ENCODE measurements around the gene KDM7A.
"Not testable (repeated sequence)": the region's sequence is repeated elsewhere in the genome, so short reads cannot be mapped to it uniquely, and the experiment has no call there.

Gene KDM7A

GRCh38 chr7:140160308-140160707, 16.5 kb downstream of the KDM7A start:
- no peak for DNase-seq (ENCODE audit: low read depth)

GRCh38 chr7:140159497-140159896, 17.3 kb downstream of the KDM7A start:
- DNase-seq (ENCODE audit: low read depth), result no peak

GRCh38 chr7:140156460-140157080, 20.2 kb downstream of the KDM7A start:
- no peak for DNase-seq (ENCODE audit: low read depth)

- DNase-seq (ENCODE audit: low read depth), result no peak
Measured at GRCh38 chr7:140155428-140155827, 21.4 kb downstream of the KDM7A start.

- no peak for DNase-seq (ENCODE audit: low read depth)
Measured at GRCh38 chr7:140153666-140154161, 23.1 kb downstream of the KDM7A start.

- DNase-seq (ENCODE audit: low read depth), result no peak
Measured at GRCh38 chr7:140146574-140146973, 30.2 kb downstream of the KDM7A start.

- no peak for DNase-seq (ENCODE audit: low read depth)
Measured at GRCh38 chr7:140145709-140146108, 31.1 kb downstream of the KDM7A start.

GRCh38 chr7:140144821-140145220, 32.0 kb downstream of the KDM7A start:
- no peak for DNase-seq (ENCODE audit: low read depth)

- no peak for DNase-seq (ENCODE audit: low read depth)
Measured at GRCh38 chr7:140143997-140144396, 32.8 kb downstream of the KDM7A start.

- no peak for DNase-seq (ENCODE audit: low read depth)
Measured at GRCh38 chr7:140142031-140142430, 34.8 kb downstream of the KDM7A start.

- no peak for DNase-seq (ENCODE audit: low read depth)
Measured at GRCh38 chr7:140141256-140141655, 35.5 kb downstream of the KDM7A start.

GRCh38 chr7:140137078-140137477, 39.7 kb downstream of the KDM7A start:
- DNase-seq (ENCODE audit: low read depth), result no peak

GRCh38 chr7:140136073-140136472, 40.7 kb downstream of the KDM7A start:
- DNase-seq (ENCODE audit: low read depth), result no peak

- no peak for DNase-seq (ENCODE audit: low read depth)
Measured at GRCh38 chr7:140134039-140134438, 42.7 kb downstream of the KDM7A start.

- DNase-seq (ENCODE audit: low read depth), result no peak
Measured at GRCh38 chr7:140127360-140128127, 49.2 kb downstream of the KDM7A start.

GRCh38 chr7:140126435-140127034, 50.2 kb downstream of the KDM7A start:
- no peak for DNase-seq (ENCODE audit: low read depth)

GRCh38 chr7:140122965-140123364, 53.8 kb downstream of the KDM7A start:
- DNase-seq (ENCODE audit: low read depth), result no peak

GRCh38 chr7:140121326-140121725, 55.5 kb downstream of the KDM7A start:
- DNase-seq (ENCODE audit: low read depth), result no peak

GRCh38 chr7:140114817-140115216, 62.0 kb downstream of the KDM7A start:
- DNase-seq (ENCODE audit: low read depth), result not testable (repeated sequence)

- DNase-seq (ENCODE audit: low read depth), result not testable (repeated sequence)
Measured at GRCh38 chr7:140108777-140109176, 68.0 kb downstream of the KDM7A start.

GRCh38 chr7:140096459-140096858, 80.3 kb downstream of the KDM7A start:
- DNase-seq (ENCODE audit: low read depth), result no peak

GRCh38 chr7:140093375-140093774, 83.4 kb downstream of the KDM7A start:
- no peak for DNase-seq (ENCODE audit: low read depth)

GRCh38 chr7:140085447-140085846, 91.3 kb downstream of the KDM7A start:
- no peak for DNase-seq (ENCODE audit: low read depth)
